ENCODE measurements around the gene KRTAP20-3.

Gene KRTAP20-3

DNA sequence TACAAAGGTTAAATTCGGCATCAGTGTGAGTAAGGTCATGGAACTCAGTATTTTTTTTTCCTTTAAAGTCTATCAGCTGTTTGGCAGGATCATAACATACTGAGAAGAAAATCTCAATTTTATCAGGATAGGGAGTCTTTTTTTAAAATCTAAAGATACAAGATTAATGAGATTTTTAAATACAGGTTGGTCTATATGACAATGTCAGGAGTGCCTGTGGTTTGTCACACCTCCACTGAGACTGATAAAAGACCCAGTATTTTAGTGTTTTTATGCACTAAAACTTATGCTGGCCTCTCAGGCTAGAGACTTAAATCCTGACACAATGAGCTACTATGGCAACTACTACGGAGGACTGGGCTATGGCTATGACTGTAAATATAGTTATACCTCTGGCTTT, at the start of gene KRTAP20-3:
TSS of gene KRTAP20-3 (plus strand) at position 301 of the 400 bp plus-strand sequence.
- no peak for DNase-seq (ENCODE audit: low spot score)
- TF ChIP-seq, protein P1, sequence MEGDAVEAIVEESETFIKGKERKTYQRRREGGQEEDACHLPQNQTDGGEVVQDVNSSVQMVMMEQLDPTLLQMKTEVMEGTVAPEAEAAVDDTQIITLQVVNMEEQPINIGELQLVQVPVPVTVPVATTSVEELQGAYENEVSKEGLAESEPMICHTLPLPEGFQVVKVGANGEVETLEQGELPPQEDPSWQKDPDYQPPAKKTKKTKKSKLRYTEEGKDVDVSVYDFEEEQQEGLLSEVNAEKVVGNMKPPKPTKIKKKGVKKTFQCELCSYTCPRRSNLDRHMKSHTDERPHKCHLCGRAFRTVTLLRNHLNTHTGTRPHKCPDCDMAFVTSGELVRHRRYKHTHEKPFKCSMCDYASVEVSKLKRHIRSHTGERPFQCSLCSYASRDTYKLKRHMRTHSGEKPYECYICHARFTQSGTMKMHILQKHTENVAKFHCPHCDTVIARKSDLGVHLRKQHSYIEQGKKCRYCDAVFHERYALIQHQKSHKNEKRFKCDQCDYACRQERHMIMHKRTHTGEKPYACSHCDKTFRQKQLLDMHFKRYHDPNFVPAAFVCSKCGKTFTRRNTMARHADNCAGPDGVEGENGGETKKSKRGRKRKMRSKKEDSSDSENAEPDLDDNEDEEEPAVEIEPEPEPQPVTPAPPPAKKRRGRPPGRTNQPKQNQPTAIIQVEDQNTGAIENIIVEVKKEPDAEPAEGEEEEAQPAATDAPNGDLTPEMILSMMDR (IDR thresholded peaks at IDR 0.05; ENCODE audit: extremely low read depth, missing control alignments): no peak

DNA sequence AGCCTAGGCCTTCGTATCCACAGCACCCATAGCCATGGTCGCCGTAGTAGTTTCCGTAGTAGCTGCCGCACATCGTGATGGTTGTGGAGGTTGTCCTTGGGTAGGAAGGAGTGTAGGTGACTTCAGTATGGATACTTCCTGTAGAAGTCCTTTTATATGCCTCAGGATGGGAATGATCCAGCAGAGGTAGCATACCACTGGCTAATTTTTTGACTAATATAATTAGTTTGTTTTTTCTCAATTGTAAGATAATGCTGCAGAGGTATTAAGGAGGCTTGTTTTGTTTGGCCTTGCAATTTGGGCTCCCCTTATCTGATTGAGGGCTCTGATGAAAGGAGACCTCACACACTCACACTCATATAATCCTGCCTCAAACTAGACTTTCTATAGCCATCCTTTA, 43.9 kb upstream of the KRTAP20-3 start, which contains the start of gene KRTAP6-2:
TSS of gene KRTAP6-2 (minus strand) at position 101 of the 400 bp plus-strand sequence. CDS start at position 73, 28 bp downstream.
- TF ChIP-seq, protein P1 (IDR thresholded peaks at IDR 0.05; ENCODE audit: extremely low read depth, missing control alignments): no peak
- no peak for DNase-seq (ENCODE audit: low spot score)

GRCh38 chr21:30600787-30601186, 41.9 kb upstream of the KRTAP20-3 start, which contains the start of gene KRTAP22-1:
Gene KRTAP22-1 (plus strand): TSS chr21:30601087.
- no peak for DNase-seq (ENCODE audit: low spot score)
- TF ChIP-seq, protein P1 (IDR thresholded peaks at IDR 0.05; ENCODE audit: extremely low read depth, missing control alignments): no peak

- TF ChIP-seq, protein P1 (IDR thresholded peaks at IDR 0.05; ENCODE audit: extremely low read depth, missing control alignments): no peak
- DNase-seq (ENCODE audit: low spot score): no peak
Observed at GRCh38 chr21:30605968-30606367, 36.7 kb upstream of the KRTAP20-3 start.

DNA sequence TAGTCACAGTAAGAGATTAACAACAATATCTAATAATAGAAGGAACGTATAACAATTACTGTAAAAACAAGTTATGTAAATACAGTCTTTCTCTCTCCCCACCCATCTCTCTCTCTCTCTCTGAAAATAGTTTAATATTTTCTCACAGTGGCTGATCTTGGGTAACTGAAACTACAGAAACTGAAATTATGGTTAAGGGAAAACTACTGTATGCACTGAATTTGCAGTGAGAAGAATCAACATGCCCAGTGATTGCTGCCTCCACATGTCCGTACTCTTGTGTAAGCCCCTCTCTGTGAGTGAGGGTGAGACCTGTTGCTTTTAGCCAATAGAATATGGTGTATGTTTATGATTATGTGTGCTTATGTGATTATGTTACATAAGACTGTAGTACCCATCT, 30.5 kb upstream of the KRTAP20-3 start:
- no peak for DNase-seq (ENCODE audit: low spot score)
- TF ChIP-seq, protein P1 (IDR thresholded peaks at IDR 0.05; ENCODE audit: extremely low read depth, missing control alignments): no peak

DNA sequence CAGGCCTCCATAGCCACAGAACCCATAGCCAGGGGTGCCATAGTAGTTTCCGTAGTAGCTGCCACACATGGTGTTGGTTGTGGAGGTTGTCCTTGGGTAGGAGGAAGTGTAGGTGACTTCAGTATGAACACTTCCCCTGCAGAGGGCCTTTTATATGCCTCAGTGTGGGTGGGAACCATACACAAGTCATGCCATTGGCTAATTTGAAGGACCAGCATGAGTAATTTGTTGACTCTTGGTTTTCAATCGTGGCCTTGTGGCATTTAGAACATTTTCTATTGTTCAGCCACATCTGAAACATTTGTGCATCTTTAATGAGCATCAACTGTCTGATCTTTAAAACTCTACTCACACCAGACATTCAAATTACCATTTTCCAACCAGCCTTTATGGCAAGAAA, 28.8 kb upstream of the KRTAP20-3 start, which contains the start of gene KRTAP6-1:
TSS of gene KRTAP6-1 (minus strand) at position 95 of the 400 bp plus-strand sequence. CDS start at position 69, 26 bp downstream.
- no peak for DNase-seq (ENCODE audit: low spot score)

GRCh38 chr21:30615199-30615598, 27.5 kb upstream of the KRTAP20-3 start:
- no peak for DNase-seq (ENCODE audit: low spot score)
- TF ChIP-seq, protein P1 (IDR thresholded peaks at IDR 0.05; ENCODE audit: extremely low read depth, missing control alignments): no peak

More for the DNA sequence above, 28.8 kb upstream of the KRTAP20-3 start, which contains the start of gene KRTAP6-1:
- TF ChIP-seq, protein P1 (IDR thresholded peaks at IDR 0.05; ENCODE audit: extremely low read depth, missing control alignments): no peak
